ENCODE measurements around the gene USF3. TPM values are rescaled to one million over a fixed set of nuclear protein-coding genes. Genes with fewer than 3 reads are reported as not detected.

Gene USF3, protein sequence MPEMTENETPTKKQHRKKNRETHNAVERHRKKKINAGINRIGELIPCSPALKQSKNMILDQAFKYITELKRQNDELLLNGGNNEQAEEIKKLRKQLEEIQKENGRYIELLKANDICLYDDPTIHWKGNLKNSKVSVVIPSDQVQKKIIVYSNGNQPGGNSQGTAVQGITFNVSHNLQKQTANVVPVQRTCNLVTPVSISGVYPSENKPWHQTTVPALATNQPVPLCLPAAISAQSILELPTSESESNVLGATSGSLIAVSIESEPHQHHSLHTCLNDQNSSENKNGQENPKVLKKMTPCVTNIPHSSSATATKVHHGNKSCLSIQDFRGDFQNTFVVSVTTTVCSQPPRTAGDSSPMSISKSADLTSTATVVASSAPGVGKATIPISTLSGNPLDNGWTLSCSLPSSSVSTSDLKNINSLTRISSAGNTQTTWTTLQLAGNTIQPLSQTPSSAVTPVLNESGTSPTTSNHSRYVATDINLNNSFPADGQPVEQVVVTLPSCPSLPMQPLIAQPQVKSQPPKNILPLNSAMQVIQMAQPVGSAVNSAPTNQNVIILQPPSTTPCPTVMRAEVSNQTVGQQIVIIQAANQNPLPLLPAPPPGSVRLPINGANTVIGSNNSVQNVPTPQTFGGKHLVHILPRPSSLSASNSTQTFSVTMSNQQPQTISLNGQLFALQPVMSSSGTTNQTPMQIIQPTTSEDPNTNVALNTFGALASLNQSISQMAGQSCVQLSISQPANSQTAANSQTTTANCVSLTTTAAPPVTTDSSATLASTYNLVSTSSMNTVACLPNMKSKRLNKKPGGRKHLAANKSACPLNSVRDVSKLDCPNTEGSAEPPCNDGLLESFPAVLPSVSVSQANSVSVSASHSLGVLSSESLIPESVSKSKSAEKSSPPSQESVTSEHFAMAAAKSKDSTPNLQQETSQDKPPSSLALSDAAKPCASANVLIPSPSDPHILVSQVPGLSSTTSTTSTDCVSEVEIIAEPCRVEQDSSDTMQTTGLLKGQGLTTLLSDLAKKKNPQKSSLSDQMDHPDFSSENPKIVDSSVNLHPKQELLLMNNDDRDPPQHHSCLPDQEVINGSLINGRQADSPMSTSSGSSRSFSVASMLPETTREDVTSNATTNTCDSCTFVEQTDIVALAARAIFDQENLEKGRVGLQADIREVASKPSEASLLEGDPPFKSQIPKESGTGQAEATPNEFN (N-terminal part only)
- total RNA-seq: 3.6 and 4.0 TPM in 2 replicates

GRCh38 chr3:113695786-113696645 lies at the start of gene USF3:
Gene USF3 (minus strand): TSS chr3:113696642. CDS start chr3:113674878, 21,764 bp downstream.

DNA sequence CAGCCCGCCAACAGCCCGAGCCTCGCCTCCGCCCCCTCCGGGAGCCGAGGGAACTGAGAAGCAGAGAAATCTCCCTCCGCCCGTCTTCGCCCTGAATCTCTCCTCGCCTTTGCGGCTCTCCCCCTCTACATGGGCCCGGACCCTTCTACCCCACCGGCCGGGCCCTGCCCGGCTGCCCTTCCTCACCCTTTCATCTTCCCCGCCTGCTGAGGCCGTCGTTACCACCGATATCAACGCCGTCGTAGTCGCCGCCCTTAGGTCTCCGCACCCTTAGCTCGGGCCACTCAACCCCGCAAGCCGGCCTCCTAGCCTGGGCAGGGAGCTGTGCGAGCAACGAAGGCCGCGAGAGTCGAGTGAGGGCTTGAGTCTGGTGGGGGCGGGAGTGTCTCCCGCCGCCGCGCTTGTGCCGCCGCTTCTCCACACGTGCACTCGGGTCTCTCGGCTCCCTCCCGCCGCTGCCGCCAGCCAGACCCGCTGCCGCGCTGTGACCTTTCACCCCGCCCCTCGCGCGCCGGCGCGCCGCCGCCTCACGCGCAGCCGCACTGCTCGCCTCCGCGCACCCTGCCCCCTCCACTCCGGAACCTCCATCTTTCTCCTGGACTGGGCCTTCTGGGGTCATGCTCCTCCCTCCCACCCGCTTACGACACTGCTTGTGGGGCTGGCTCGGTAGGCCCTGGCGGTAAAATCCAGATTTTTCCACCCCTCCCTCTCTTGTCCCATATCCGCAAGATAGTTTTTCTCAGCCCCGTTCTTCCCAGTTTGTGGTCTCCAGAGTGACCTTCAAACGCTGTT lies 49.5 kb upstream of the USF3 start, which contains the start of gene NAA50:
NAA50 (minus strand) TSS at position 494 of the 792 bp plus-strand sequence; CDS start at position 194, 300 bp downstream.

Other genes with a start within 250 kb of the USF3 start
- 7.6 and 9.9 TPM in 2 replicates for gene SPICE1, start 181.5 kb downstream of the USF3 start, total RNA-seq
- gene SIDT1, start 164.1 kb downstream of the USF3 start, total RNA-seq: 0.27 TPM in 1 of 2 replicates, not detected in the other
- 120 and 171 TPM in 2 replicates for gene NAA50, start 49.6 kb upstream of the USF3 start, total RNA-seq
- gene ATP6V1A, start 50.4 kb upstream of the USF3 start, total RNA-seq: 77.0 and 80.0 TPM in 2 replicates
- 16.2 and 22.1 TPM in 2 replicates for gene GRAMD1C, start 142.1 kb upstream of the USF3 start, total RNA-seq